Stimulated activated CD8-positive, alpha-beta memory T cell treated with anti-CD3 and anti-CD28 coated beads, Interleukin-4, amount 100 ng/mL, for 1 hour (primary cell): ENCODE data around the gene STOML1.
"Not testable (repeated sequence)": the region's sequence is repeated elsewhere in the genome, so short reads cannot be mapped to it uniquely, and the experiment has no call there.

Experiments used
- DNase-seq, 2 donors: peaks; one replicate each; pipeline ENCODE4 v3.0.0-alpha.2; 2020; ENCODE audit warnings: low read depth in 2 of 2, low spot score in 1 of 2

STOML1 gene

GRCh38 chr15:73965758-73966113 lies 26.4 kb downstream of the STOML1 start:
- DNase-seq: no peak

GRCh38 chr15:73965094-73965757 lies 26.9 kb downstream of the STOML1 start:
- no peak for DNase-seq

GRCh38 chr15:73964736-73965093 lies 27.4 kb downstream of the STOML1 start:
- DNase-seq: peak; percentile 74 to 87

GRCh38 chr15:73962433-73962832 lies 29.7 kb downstream of the STOML1 start:
- DNase-seq: no peak

- DNase-seq: not testable (repeated sequence)
Observed at GRCh38 chr15:73960472-73961070, 31.5 kb downstream of the STOML1 start.

- DNase-seq: no peak
Observed at GRCh38 chr15:73959801-73960200, 32.3 kb downstream of the STOML1 start.

- no peak for DNase-seq
Observed at GRCh38 chr15:73959012-73959581, 33.0 kb downstream of the STOML1 start.

- DNase-seq: no peak
Observed at GRCh38 chr15:73957785-73958184, 34.3 kb downstream of the STOML1 start.

GRCh38 chr15:73957276-73957675 lies 34.8 kb downstream of the STOML1 start:
- no peak for DNase-seq

GRCh38 chr15:73956743-73957135 lies 35.4 kb downstream of the STOML1 start:
- DNase-seq: no peak

- no peak for DNase-seq
Observed at GRCh38 chr15:73955861-73956742, 36.0 kb downstream of the STOML1 start.

GRCh38 chr15:73955326-73955725 lies 36.8 kb downstream of the STOML1 start:
- DNase-seq: no peak

- no peak for DNase-seq
Observed at GRCh38 chr15:73954188-73955145, 37.6 kb downstream of the STOML1 start.

GRCh38 chr15:73952913-73953750 lies 39.0 kb downstream of the STOML1 start:
- DNase-seq: no peak

GRCh38 chr15:73952171-73952912 lies 39.8 kb downstream of the STOML1 start:
- no peak for DNase-seq

- DNase-seq: no peak
Observed at GRCh38 chr15:73951601-73952000, 40.5 kb downstream of the STOML1 start.

GRCh38 chr15:73950831-73951561 lies 41.1 kb downstream of the STOML1 start:
- peak; percentile 34 to 51 for DNase-seq

GRCh38 chr15:73950479-73950830 lies 41.6 kb downstream of the STOML1 start:
- DNase-seq: no peak

- no peak for DNase-seq
Observed at GRCh38 chr15:73949496-73949895, 42.6 kb downstream of the STOML1 start.
